Measurements from ENCODE around the gene ATAD2B.
"Not testable (repeated sequence)": the region's sequence is repeated elsewhere in the genome, so short reads cannot be mapped to it uniquely, and the experiment has no call there.

The ATAD2B gene

GRCh38 chr2:23926750-23927571 lies at the start of gene ATAD2B:
Gene ATAD2B (minus strand): TSS chr2:23927123. CDS start chr2:23926770, 353 bp downstream.
- peak; percentile 97 for DNase-seq

- DNase-seq, result no peak
These were observed 40.9 kb upstream of the ATAD2B start for GRCh38 chr2:23967846-23968245.

GRCh38 chr2:23954325-23955014 lies 27.5 kb upstream of the ATAD2B start:
- no peak for DNase-seq

- DNase-seq, result no peak
These were observed 26.7 kb upstream of the ATAD2B start for GRCh38 chr2:23953625-23954024.

- DNase-seq, result not testable (repeated sequence)
These were observed 25.6 kb upstream of the ATAD2B start for GRCh38 chr2:23952558-23952957.

- DNase-seq, result no peak
These were observed 20.4 kb upstream of the ATAD2B start for GRCh38 chr2:23947350-23947749.

- DNase-seq, result no peak
These were observed 18.1 kb upstream of the ATAD2B start for GRCh38 chr2:23944976-23945375.

GRCh38 chr2:23944527-23944926 lies 17.6 kb upstream of the ATAD2B start:
- DNase-seq, result no peak

- DNase-seq, result no peak
These were observed 16.7 kb upstream of the ATAD2B start for GRCh38 chr2:23943666-23944065.

- DNase-seq, result no peak
These were observed 14.7 kb upstream of the ATAD2B start for GRCh38 chr2:23941644-23942043.

GRCh38 chr2:23940718-23941620 lies 14.0 kb upstream of the ATAD2B start:
- peak; percentile 34 for DNase-seq

GRCh38 chr2:23939987-23940717 lies 13.2 kb upstream of the ATAD2B start, which contains the start of gene UBXN2A:
Gene UBXN2A (plus strand): TSS chr2:23940463. CDS start chr2:23958315, 17,852 bp downstream.
- DNase-seq, result peak; percentile 90

GRCh38 chr2:23934259-23934658 lies 7.3 kb upstream of the ATAD2B start:
- DNase-seq, result no peak

GRCh38 chr2:23926290-23926749 lies 603 bp downstream of the ATAD2B start:
- peak; percentile 27 for DNase-seq

- no peak for DNase-seq
These were observed 1.1 kb downstream of the ATAD2B start for GRCh38 chr2:23925702-23926289.

GRCh38 chr2:23924589-23925359 lies 2.1 kb downstream of the ATAD2B start:
- DNase-seq, result no peak

GRCh38 chr2:23918837-23919489 lies 8.0 kb downstream of the ATAD2B start:
- DNase-seq, result no peak

- DNase-seq, result no peak
These were observed 10.1 kb downstream of the ATAD2B start for GRCh38 chr2:23916727-23917405.

GRCh38 chr2:23915327-23915726 lies 11.6 kb downstream of the ATAD2B start:
- no peak for DNase-seq

- no peak for DNase-seq
These were observed 14.9 kb downstream of the ATAD2B start for GRCh38 chr2:23912054-23912453.
